Calu3 (cell line): ENCODE measurements around the gene RESP18. TPM values are rescaled to one million over a fixed set of nuclear protein-coding genes. Genes with fewer than 3 reads are reported as not detected.
A peak's percentile ranks its signal among the peaks of the same experiment; 100 is the strongest.

Experiments used
- BruUV-seq: library from RNA; stranded (reverse); fragments of 400-500 nt; replicated peaks from 2 replicates; lab custom pipeline; 2021; lab: Mats Ljungman, UMichigan
- CTCF ChIA-PET: fragments of 300-600 bp; sonication (Branson Sonifier 250); formaldehyde crosslinking; loops from one replicate; lab custom pipeline; 2022; ENCODE audit warnings: antibody characterized with exemption; lab: Charles Lee
- DNase-seq: peaks from one replicate; pipeline ENCODE4 v3.0.0; 2022
- H3K27ac Mint-ChIP-seq: one replicate; pipeline ENCODE4 v1.8.0; 2022; ENCODE audit warnings: mixed read lengths; ENCODE audit not compliant: unreplicated experiment
- H3K27me3 Mint-ChIP-seq: one replicate; pipeline ENCODE4 v1.8.0; 2022; ENCODE audit warnings: mixed read lengths; ENCODE audit not compliant: unreplicated experiment
- H3K36me3 Mint-ChIP-seq: one replicate; pipeline ENCODE4 v1.8.0; 2022; ENCODE audit warnings: mild to moderate bottlenecking, moderate library complexity, mixed read lengths; ENCODE audit not compliant: insufficient read depth, unreplicated experiment
- H3K4me1 Mint-ChIP-seq: one replicate; pipeline ENCODE4 v1.8.0; 2022; ENCODE audit warnings: mild to moderate bottlenecking, low read depth, mixed read lengths; ENCODE audit not compliant: unreplicated experiment
- H3K4me3 Mint-ChIP-seq: one replicate; pipeline ENCODE4 v1.8.0; 2022; ENCODE audit warnings: mild to moderate bottlenecking, low read depth, moderate library complexity, mixed read lengths; ENCODE audit not compliant: unreplicated experiment
- H3K9me3 Mint-ChIP-seq: one replicate; pipeline ENCODE4 v1.8.0; 2022; ENCODE audit warnings: low read depth, mixed read lengths; ENCODE audit not compliant: unreplicated experiment
- CTCF ChIP-seq: fragments of 200-600 bp; IDR thresholded peaks from one replicate; pipeline ENCODE4 v1.8.0; 2022; ENCODE audit warnings: antibody characterized with exemption; ENCODE audit not compliant: unreplicated experiment
- intact Hi-C: fragments of 100-400 bp; cut with micrococcal nuclease; formaldehyde crosslinking; loops from one replicate; pipeline ENCODE4 v1.10.0; 2022; ENCODE audit not compliant: unreplicated experiment
- total RNA-seq: library from RNA; stranded (reverse); gene quantifications from 2 replicates; pipeline ENCODE4 v1.2.3, GENCODE V29; 2022

RESP18 gene
- total RNA-seq, 1 experiment from 2014 or later = not detected

DNA sequence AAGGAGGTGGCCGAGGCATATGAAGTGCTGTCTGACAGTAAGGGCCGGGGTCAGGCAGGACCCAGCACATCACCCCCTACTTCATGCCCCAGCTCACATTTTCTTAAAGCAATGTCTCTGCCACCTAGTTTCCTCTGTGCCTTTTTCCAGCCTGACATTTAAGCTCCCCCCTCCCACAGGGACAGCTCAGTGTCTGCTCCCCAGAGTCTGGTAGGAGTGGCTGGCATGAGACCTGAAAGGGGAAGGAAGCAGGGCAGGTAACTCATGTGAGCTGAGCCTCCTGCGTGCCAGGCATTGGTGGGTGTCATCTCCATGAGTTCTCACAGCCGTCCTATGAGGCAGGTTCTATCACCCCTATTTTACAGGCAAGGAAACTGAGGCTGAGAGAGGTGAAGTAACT is 51.9 kb downstream of the RESP18 start:
- no peaks in the 10 kb centered on the region for H3K9me3 Mint-ChIP-seq
- H3K4me1 Mint-ChIP-seq = peaks cover 39% of the 10 kb centered on the region
- TF ChIP-seq CTCF = no peak
- H3K27me3 Mint-ChIP-seq = no peaks in the 10 kb centered on the region
- no peak for DNase-seq
- CTCF ChIA-PET = interaction anchor here (1.0 kb wide), 1 partner anchor 14 kb away, joined by 3 read pairs; no protein-coding TSS in a partner anchor
- H3K27ac Mint-ChIP-seq = no peak overlapping the region
- intact Hi-C loops = no loop called here
- BruUV-seq = TSS peak; percentile 50
- peaks cover 30% of the 10 kb centered on the region for H3K36me3 Mint-ChIP-seq
- H3K4me3 Mint-ChIP-seq = peak overlapping the region; percentile 87

- CTCF ChIA-PET = interaction anchor here (2.4 to 4.0 kb wide), 2 partner anchors 15 to 31 kb away, joined by 16 to 41 read pairs; no protein-coding TSS in a partner anchor
- Mint-ChIP-seq H3K4me3 (peak overlapping the region; percentile 87), H3K9me3 (no peaks in the 10 kb centered on the region), H3K36me3 (peaks cover 27% of the 10 kb centered on the region), H3K27ac (peak overlapping the region; percentile 83), H3K27me3 (no peaks in the 10 kb centered on the region), H3K4me1 (peaks cover 41% of the 10 kb centered on the region)
- peak; percentile 2 for TF ChIP-seq CTCF
- BruUV-seq = no TSS peak
- intact Hi-C loops = loop anchor here (1.0 to 5.0 kb wide), 2 partner anchors 31 to 63 kb away; partner anchors contain the start of gene ABCB6
- no peak for DNase-seq
Measured at GRCh38 chr2:219279916-219280516, 52.5 kb downstream of the RESP18 start.

DNA sequence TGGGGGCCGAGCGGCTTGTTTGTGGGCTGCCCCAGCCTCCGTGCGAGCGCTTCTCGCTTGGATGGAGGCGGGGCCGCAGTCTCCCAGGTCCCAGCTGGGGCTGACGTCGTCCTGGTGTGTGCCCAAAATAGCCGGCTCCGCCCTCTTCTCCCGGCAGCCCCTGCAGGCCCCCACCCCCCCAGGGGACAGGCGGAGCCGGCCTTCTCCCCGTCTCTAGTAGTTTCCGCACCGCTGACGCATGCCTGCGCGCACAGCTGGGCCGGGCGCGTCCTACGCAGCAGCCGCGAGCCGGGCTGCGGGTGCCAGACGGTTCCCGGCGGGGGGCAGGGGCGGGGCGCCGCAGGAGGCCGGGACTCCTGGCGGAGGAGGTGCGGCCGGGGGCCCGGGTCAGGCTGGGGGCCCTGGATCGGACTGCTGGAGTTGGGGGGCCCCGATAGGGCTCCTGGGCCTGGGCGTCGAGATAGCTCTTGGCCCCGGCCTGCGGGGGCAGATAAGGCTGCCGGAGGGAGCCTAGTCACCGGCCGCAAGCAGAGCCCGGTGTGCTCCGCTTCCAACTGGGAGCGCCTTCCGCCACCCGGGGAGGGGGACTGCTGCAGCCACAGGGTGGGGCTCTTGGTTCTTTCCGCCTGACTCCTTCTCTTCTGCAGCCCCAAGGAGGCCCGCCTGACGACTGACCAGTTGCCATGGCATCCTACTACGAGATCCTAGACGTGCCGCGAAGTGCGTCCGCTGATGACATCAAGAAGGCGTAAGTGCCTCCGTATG is 53.2 kb downstream of the RESP18 start, which contains the start of gene DNAJB2:
Gene DNAJB2, plus strand, starts transcription at position 216 of the 765 bp plus-strand sequence. Its CDS starts 468 bp downstream, at position 684.
- intact Hi-C loops = loop anchor here (1.0 to 5.0 kb wide), 2 partner anchors 30 to 62 kb away; partner anchors contain the start of gene ABCB6
- Mint-ChIP-seq H3K9me3 (no peaks in the 10 kb centered on the region), H3K4me1 (peaks cover 48% of the 10 kb centered on the region), H3K27ac (peak within 1 kb of the TSS; percentile 83), H3K27me3 (no peaks in the 10 kb centered on the region), H3K4me3 (peak within 1 kb of the TSS; percentile 87), H3K36me3 (peaks cover 32% of the 10 kb centered on the region)
- CTCF ChIA-PET = interaction anchor here (0.6 to 4.0 kb wide), 10 partner anchors 8 to 103 kb away, joined by 3 to 41 read pairs (median 4); partner anchors contain the start of genes ANKZF1, ATG9A, CNPPD1 and TUBA4A
- no TSS peak for BruUV-seq
- TF ChIP-seq CTCF = no peak
- peak; percentile 99 for DNase-seq

DNA sequence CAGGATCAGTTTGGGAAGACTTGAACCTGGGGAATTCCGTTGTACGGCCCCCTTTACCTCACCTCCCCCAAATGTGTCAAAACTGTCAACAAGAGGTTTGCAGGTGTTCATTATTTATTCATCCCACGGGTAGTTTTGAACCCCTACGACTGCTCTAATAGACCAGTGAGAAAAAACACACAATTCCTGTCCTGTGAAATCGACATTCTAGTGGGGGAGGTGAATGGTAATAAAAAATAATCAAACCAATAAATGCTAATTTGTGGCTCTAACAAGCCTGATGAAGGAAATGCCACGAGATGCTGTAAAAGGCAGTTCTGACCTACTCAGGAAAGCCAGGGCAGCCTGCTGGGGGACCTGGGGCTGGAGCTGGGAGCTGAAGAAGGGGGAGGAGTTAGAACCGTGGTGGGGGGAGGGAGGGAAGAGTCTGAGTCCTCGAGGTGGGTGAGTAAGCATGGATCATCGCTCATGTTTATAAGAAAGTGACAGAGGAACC is 53.8 kb downstream of the RESP18 start:
- TF ChIP-seq CTCF = no peak

More for the DNA sequence above, 53.8 kb downstream of the RESP18 start:
- Mint-ChIP-seq H3K36me3 (peaks cover 39% of the 10 kb centered on the region), H3K4me3 (peak overlapping the region; percentile 87), H3K27me3 (no peaks in the 10 kb centered on the region), H3K27ac (peak overlapping the region; percentile 83), H3K9me3 (no peaks in the 10 kb centered on the region), H3K4me1 (peaks cover 54% of the 10 kb centered on the region)
- CTCF ChIA-PET = interaction anchor here (0.6 to 4.0 kb wide), 11 partner anchors 9 to 102 kb away, joined by 3 to 41 read pairs (median 3); partner anchors contain the start of genes ANKZF1, ATG9A, CNPPD1 and GLB1L
- TSS peak; percentile 93 for BruUV-seq
- DNase-seq = no peak
- intact Hi-C loops = loop anchor here (1.0 to 5.0 kb wide), 2 partner anchors 29 to 61 kb away; partner anchors contain the start of gene ABCB6
